C4-2B (cell line): ENCODE results near the gene SLC39A8.

Source experiments
- CTCF ChIP-seq: fragments of 450-650 bp; conservative IDR thresholded peaks from 2 replicates; pipeline ENCODE4 v1.5.1; 2017; ENCODE audit warnings: mild to moderate bottlenecking
- ZFX ChIP-seq: fragments of 450-650 bp; IDR thresholded peaks from 2 replicates; pipeline ENCODE4 v1.6.1; 2017

- TF ChIP-seq CTCF (no peak), ZFX (no peak)
Measured at GRCh38 chr4:102222838-102223409, 122.4 kb downstream of the SLC39A8 start.
